NB4 (cell line): ENCODE results near the gene COL21A1.

ENCODE experiments used
- CTCF ChIP-seq: IDR thresholded peaks from one replicate; pipeline ENCODE4 v1.5.1; 2012; ENCODE audit warnings: low read depth, low read length
- MYC ChIP-seq: IDR thresholded peaks from 2 replicates; pipeline ENCODE4 v1.6.1; 2011; ENCODE audit warnings: low read depth, low read length
- POLR2A ChIP-seq: IDR thresholded peaks from 2 replicates; pipeline ENCODE4 v1.6.1; 2011; ENCODE audit warnings: mild to moderate bottlenecking; ENCODE audit not compliant: insufficient read length; ENCODE audit errors: extremely low read depth
- TF ChIP-seq, protein P1 (sequence below): IDR thresholded peaks from 2 replicates; pipeline ENCODE4 v1.6.1; 2011; ENCODE audit warnings: low read depth, low read length

- no peak for TF ChIP-seq CTCF
- TF ChIP-seq, protein P1, sequence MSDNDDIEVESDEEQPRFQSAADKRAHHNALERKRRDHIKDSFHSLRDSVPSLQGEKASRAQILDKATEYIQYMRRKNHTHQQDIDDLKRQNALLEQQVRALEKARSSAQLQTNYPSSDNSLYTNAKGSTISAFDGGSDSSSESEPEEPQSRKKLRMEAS, result no peak
- TF ChIP-seq POLR2A, result no peak
- TF ChIP-seq MYC, result no peak
Measured at GRCh38 chr6:56109149-56109548, 138.2 kb downstream of the COL21A1 start.
